ENCODE results near the gene RHOA.
A peak's percentile ranks its signal among the peaks of the same experiment; 100 is the strongest.

RHOA gene

GRCh38 chr3:49421890-49422378, 10.2 kb upstream of the RHOA start:
- no peak for DNase-seq (ENCODE audit: low spot score)
- H3K27me3 ChIP-seq (ENCODE audit: insufficient read depth, poor library complexity, severe bottlenecking), result no peaks in the 10 kb centered on the region
- H3K4me1 ChIP-seq (ENCODE audit: insufficient read depth, poor library complexity, severe bottlenecking), result peaks cover 4% of the 10 kb centered on the region
- ATAC-seq (ENCODE audit: low read depth), result no peak
- no peak for TF ChIP-seq CTCF (IDR thresholded peaks at IDR 0.05; ENCODE audit: poor library complexity, severe bottlenecking)
- peak overlapping the region; percentile 63 for H3K27ac ChIP-seq (ENCODE audit: poor library complexity, severe bottlenecking)
- H3K9me3 ChIP-seq (ENCODE audit: severe bottlenecking), result no peaks in the 10 kb centered on the region
- no peak overlapping the region for H3K4me3 ChIP-seq (ENCODE audit: severe bottlenecking)
- H3K36me3 ChIP-seq (ENCODE audit: low read depth), result no peaks in the 10 kb centered on the region; the same call in 1 of the 2 replicates

- ATAC-seq (ENCODE audit: low read depth) (no peak), DNase-seq (ENCODE audit: low spot score) (no peak)
- Histone ChIP-seq H3K9me3 (ENCODE audit: severe bottlenecking) (no peaks in the 10 kb centered on the region), H3K27me3 (ENCODE audit: insufficient read depth, poor library complexity, severe bottlenecking) (no peaks in the 10 kb centered on the region), H3K36me3 (ENCODE audit: low read depth) (peaks cover 20% of the 10 kb centered on the region), H3K4me1 (ENCODE audit: insufficient read depth, poor library complexity, severe bottlenecking) (peaks cover 9% of the 10 kb centered on the region), H3K4me3 (ENCODE audit: severe bottlenecking) (no peak overlapping the region), H3K27ac (ENCODE audit: poor library complexity, severe bottlenecking) (no peak overlapping the region)
- TF ChIP-seq CTCF (IDR thresholded peaks at IDR 0.05; ENCODE audit: poor library complexity, severe bottlenecking), result no peak
Measured at GRCh38 chr3:49417516-49418120, 5.8 kb upstream of the RHOA start.

- DNase-seq (ENCODE audit: low spot score) (no peak), ATAC-seq (ENCODE audit: low read depth) (no peak)
- H3K4me1 ChIP-seq (ENCODE audit: insufficient read depth, poor library complexity, severe bottlenecking), result peaks cover 9% of the 10 kb centered on the region
- H3K4me3 ChIP-seq (ENCODE audit: severe bottlenecking), result no peak overlapping the region
- H3K9me3 ChIP-seq (ENCODE audit: severe bottlenecking), result no peaks in the 10 kb centered on the region
- no peaks in the 10 kb centered on the region for H3K27me3 ChIP-seq (ENCODE audit: insufficient read depth, poor library complexity, severe bottlenecking)
- H3K36me3 ChIP-seq (ENCODE audit: low read depth), result peaks cover 20% of the 10 kb centered on the region
- TF ChIP-seq CTCF (IDR thresholded peaks at IDR 0.05; ENCODE audit: poor library complexity, severe bottlenecking), result no peak
- no peak overlapping the region for H3K27ac ChIP-seq (ENCODE audit: poor library complexity, severe bottlenecking)
Measured at GRCh38 chr3:49416867-49417266, 5.1 kb upstream of the RHOA start.

GRCh38 chr3:49415931-49416601, 4.3 kb upstream of the RHOA start:
- peaks cover 5% of the 10 kb centered on the region for H3K4me1 ChIP-seq (ENCODE audit: insufficient read depth, poor library complexity, severe bottlenecking)
- H3K4me3 ChIP-seq (ENCODE audit: severe bottlenecking), result no peak overlapping the region
- no peak for TF ChIP-seq CTCF (IDR thresholded peaks at IDR 0.05; ENCODE audit: poor library complexity, severe bottlenecking)
- DNase-seq (ENCODE audit: low spot score) (no peak), ATAC-seq (ENCODE audit: low read depth) (no peak)
- H3K27me3 ChIP-seq (ENCODE audit: insufficient read depth, poor library complexity, severe bottlenecking), result no peaks in the 10 kb centered on the region
- H3K27ac ChIP-seq (ENCODE audit: poor library complexity, severe bottlenecking), result no peak overlapping the region
- H3K9me3 ChIP-seq (ENCODE audit: severe bottlenecking), result no peaks in the 10 kb centered on the region
- peaks cover 20% of the 10 kb centered on the region for H3K36me3 ChIP-seq (ENCODE audit: low read depth)

- Histone ChIP-seq H3K36me3 (ENCODE audit: low read depth) (peaks cover 30% of the 10 kb centered on the region), H3K27me3 (ENCODE audit: insufficient read depth, poor library complexity, severe bottlenecking) (no peaks in the 10 kb centered on the region), H3K9me3 (ENCODE audit: severe bottlenecking) (no peaks in the 10 kb centered on the region), H3K27ac (ENCODE audit: poor library complexity, severe bottlenecking) (no peak overlapping the region), H3K4me3 (ENCODE audit: severe bottlenecking) (no peak overlapping the region), H3K4me1 (ENCODE audit: insufficient read depth, poor library complexity, severe bottlenecking) (peaks cover 11% of the 10 kb centered on the region)
- no peak for TF ChIP-seq CTCF (IDR thresholded peaks at IDR 0.05; ENCODE audit: poor library complexity, severe bottlenecking)
- ATAC-seq (ENCODE audit: low read depth) (no peak), DNase-seq (ENCODE audit: low spot score) (no peak)
Measured at GRCh38 chr3:49414753-49415152, 3.0 kb upstream of the RHOA start.
